ENCODE measurements around the gene PILRB.
"Not testable (repeated sequence)": the region's sequence is repeated elsewhere in the genome, so short reads cannot be mapped to it uniquely, and the experiment has no call there.

The PILRB gene

GRCh38 chr7:100378114-100378755, 20.3 kb downstream of the PILRB start:
- no peak for DNase-seq (ENCODE audit: low spot score)

GRCh38 chr7:100380196-100380595, 22.3 kb downstream of the PILRB start:
- no peak for DNase-seq (ENCODE audit: low spot score)

- not testable (repeated sequence) for DNase-seq (ENCODE audit: low spot score)
These were observed 23.8 kb downstream of the PILRB start for GRCh38 chr7:100381531-100382233.

- DNase-seq (ENCODE audit: low spot score): not testable (repeated sequence)
These were observed 24.4 kb downstream of the PILRB start for GRCh38 chr7:100382234-100382853.

- no peak for DNase-seq (ENCODE audit: low spot score)
These were observed 26.8 kb downstream of the PILRB start for GRCh38 chr7:100384628-100385294.

DNA sequence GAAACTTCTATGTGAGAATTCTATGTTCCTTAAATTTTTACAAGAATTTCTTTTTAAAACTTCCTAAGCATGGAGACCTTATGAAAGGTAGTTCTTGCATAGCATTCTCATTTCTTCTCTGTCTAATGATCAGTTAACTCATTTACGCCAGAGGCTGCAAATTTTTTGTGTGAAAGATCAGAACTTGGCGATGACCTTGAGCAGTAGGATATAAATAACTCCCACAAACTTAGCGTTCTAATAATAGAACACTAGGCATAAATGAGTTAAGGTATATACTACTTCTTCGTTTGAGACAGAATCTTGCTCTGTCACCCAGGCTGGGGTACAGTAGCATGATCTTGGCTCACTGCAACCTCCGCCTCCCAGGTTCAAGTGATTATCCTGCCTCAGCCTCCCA, 29.0 kb downstream of the PILRB start:
- no peak for DNase-seq (ENCODE audit: low spot score)

DNA sequence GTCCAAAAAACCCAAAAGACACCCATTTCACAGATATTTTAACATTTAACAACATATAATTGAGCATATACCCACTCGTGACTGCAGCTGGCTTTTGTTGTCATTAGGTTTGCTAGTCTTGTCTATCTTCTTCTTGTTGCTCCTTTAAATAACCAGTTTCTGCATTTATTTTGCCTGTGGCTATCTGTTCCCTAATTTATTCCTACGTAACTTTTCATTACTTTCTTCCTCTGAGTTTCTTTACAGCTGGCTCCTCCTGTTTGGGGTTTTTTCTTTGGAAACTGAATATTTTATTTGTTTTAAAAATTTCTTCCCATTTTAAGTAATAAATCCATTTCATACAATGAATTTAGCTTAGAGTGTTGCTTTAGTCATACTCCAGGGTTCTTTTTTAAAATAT, 29.8 kb downstream of the PILRB start:
- DNase-seq (ENCODE audit: low spot score): no peak

- no peak for DNase-seq (ENCODE audit: low spot score)
These were observed 31.6 kb downstream of the PILRB start for GRCh38 chr7:100389437-100390088.

DNA sequence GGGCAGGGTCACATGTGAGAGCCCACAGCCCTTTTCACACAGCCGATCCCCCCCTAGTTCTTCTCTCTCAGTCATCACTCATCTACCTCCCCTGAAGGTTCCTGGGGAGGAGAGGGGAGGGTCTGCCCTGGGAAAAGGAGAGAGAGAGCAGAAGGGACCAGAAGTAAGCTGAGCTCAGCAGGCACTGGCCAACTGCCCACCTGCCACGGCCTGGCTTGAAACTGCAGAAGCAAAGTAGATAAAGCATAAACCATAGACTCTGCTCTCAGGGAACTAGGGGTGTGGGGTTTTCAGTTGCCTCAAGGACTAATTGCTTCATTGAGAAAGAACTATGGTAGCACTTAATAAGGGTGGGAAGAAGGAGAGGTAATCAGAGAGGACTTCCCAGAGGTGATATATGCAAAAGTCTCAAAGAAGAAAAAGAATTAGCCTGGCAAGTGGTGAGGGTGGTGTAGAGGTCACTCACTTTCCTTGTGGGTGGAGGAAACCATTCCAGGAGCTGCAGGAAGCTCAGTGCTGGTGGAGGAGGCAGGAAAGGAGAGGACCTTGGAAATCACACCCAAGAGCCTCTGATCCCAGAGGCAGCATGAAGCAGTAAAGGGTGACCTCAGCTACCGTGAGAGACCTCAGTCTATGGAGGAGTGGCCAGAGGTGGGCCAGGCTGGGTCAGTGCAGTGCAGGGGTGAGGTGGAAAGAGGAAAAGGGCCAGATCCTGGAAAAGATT, 32.5 kb downstream of the PILRB start:
- DNase-seq (ENCODE audit: low spot score): no peak

DNA sequence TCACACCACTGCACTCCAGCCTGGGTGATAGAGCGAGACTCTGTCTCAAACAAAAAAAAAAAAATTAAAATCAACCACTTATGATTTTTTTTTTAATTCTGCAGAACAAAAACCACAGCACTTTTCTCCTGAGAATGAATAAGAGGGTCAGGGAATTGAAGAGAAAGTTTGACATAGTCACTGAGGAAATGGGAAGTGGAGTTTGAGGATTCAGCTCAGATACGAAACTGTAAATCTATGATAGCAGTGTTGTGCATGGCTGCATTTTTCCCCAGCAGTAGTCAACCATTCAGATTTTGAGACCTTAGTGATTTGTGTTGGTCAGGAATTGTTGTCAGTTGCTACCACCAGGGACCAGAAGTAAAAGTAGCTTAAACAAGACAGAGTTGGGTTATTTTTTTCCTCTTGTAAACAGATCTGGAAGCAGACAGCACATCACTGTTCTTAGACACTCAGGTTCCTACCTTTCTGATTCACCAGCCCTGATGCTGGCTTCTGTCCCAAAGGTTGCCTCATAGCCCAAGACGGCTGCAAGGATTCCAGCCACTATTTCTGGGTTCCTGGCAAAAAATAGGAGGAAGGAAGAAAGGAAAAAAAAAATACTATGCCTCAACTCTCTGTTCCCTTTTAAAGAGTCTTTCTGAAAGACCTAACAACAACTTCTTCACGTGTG, 35.5 kb downstream of the PILRB start:
- no peak for DNase-seq (ENCODE audit: low spot score)

- no peak for DNase-seq (ENCODE audit: low spot score)
These were observed 36.2 kb downstream of the PILRB start for GRCh38 chr7:100394077-100394476.

DNA sequence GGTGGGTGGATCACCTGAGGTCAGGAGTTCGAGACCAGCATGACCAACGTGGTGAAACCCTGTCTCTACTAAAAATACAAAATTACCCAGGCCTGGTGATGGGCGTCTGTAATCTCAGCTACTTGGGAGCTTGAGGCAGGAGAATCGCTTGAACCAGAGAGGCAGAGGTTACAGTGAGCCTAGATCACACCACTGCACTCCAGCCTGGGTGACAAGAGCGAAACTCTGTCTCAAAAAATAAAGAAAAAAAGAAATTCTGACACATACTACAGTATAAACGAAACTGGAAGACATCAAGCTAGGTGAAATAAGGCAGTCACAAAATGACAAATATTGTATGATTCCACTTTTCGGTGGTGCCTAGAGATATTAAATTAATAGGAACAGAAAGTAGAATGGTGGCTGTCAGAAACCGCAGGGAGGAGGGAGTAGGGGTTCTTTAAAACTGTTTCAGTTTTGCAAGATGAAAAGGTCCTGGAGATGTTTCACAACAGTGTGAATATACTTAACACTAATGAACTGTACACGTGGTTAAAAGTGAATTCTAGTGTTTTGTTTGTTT, 38.6 kb downstream of the PILRB start:
- no peak for DNase-seq (ENCODE audit: low spot score)

GRCh38 chr7:100397315-100398081, 39.6 kb downstream of the PILRB start:
- DNase-seq (ENCODE audit: low spot score): no peak

DNA sequence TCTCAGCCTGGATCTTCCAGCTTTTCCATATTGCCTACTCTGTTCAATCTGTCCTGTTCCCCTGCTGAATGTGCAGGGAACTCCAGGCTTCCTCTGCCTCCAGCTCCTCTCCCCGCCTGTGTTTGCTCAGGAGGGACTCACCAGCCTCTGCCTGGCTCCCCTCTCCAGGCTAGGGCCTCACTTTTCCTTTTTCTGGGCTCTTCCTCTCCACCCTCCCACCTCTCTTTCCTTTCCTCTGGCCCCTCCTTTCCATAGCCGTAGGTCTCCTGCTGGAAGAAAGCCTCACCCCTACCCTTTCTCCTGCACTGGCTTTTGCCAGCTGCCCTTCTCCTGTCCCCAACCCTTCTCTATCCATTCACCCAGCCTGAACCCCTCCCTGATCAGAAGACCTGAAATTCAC, 40.3 kb downstream of the PILRB start:
- DNase-seq (ENCODE audit: low spot score): no peak

DNA sequence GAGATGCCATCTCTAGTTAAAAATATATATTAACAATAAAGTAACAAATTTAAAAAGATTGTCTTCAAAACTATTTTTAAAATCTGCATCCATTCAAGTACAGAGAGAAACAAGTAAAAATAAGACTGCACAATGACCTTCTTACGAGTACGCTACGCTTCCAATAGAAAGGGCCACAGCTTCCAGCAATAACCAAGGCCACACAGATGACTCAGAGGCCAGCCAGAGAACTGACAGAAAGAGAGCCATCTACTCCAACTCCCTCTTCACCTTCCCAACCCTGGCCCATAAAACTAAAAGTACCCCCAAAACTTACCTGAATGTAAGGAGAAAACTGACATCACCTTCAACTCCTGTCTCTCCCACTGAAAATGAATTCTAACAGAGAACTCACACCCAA, 42.1 kb downstream of the PILRB start:
- DNase-seq (ENCODE audit: low spot score): no peak

DNA sequence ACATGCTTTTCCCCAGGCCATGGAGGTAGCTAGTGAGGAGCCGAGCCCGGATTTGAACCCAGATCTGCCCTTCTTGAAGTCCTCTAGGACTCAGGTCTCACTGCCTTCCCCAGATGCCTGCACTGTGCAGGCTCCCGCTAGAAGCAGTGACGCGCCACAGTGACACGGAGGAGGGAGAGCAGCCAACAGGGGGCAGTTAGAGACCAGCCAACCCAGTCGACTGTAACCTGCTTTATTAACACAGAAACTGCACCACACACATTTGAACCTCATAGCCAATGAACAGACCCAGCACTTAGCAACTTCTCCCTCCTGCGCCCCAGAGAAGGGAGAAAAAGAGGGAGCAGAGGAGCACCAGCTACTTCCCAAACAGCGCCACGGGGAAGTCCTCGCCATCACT, 42.7 kb downstream of the PILRB start:
- no peak for DNase-seq (ENCODE audit: low spot score)

DNA sequence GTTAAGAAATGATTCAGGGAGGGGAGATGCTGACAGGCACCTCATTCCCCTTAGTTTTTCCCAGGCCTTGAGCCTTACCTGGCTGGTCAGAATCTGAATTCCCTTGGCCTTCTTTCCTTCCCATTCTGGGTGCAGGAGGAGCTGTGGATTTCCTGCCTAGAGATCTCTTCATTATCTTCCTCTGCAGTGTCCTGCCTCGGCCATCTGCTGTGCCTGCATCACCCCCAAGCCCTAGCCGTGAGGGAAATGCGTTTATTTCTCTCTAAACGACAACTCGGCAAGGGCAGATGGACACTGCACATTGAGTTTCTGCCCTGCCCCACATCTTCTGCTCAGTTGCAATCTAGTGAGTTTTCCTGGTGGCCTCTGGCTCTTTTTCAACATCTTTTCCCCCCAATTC, 43.9 kb downstream of the PILRB start:
- no peak for DNase-seq (ENCODE audit: low spot score)

GRCh38 chr7:100402241-100402640, 44.3 kb downstream of the PILRB start:
- no peak for DNase-seq (ENCODE audit: low spot score)

GRCh38 chr7:100406767-100407166, 48.9 kb downstream of the PILRB start:
- DNase-seq (ENCODE audit: low spot score): no peak
